H1 (cell line): ENCODE results near the gene KLHL34. TPM values are rescaled to one million over a fixed set of nuclear protein-coding genes. Genes with fewer than 3 reads are reported as not detected.

Source experiments
- CTCF ChIA-PET: fragments of 300-600 bp; sonication (Branson Sonifier 250); formaldehyde crosslinking; loops from one replicate; lab custom pipeline; 2021; ENCODE audit not compliant: partially characterized antibody; lab: Charles Lee
- POLR2A ChIA-PET: fragments of 300-600 bp; sonication (Branson Sonifier 250); formaldehyde crosslinking; loops from one replicate; lab custom pipeline; 2021; ENCODE audit warnings: inconsistent platforms; ENCODE audit not compliant: partially characterized antibody; lab: Charles Lee
- DNase-seq, 2 experiments: peaks; one replicate each; pipeline versions ENCODE4 v3.0.0 to v3.0.0-alpha.2; 2010 to 2022; ENCODE audit warnings: low spot score in 2 of 2, low read depth in 1 of 2, mixed read lengths in 1 of 2
- FAIRE-seq: peaks from 2 replicates; lab custom pipeline; 2011; peaks lifted over from hg19 to GRCh38; lab: Jason Lieb, UNC
- H2AFZ ChIP-seq: 2 replicates; pipeline ENCODE4 v1.8.1; 2012; ENCODE audit warnings: low read length, inconsistent platforms
- H2AK5ac ChIP-seq: 2 replicates; pipeline ENCODE4 v1.6.1; 2013; ENCODE audit warnings: low read depth, low read length
- H2BK120ac ChIP-seq: replicated peaks from 2 replicates; pipeline ENCODE3; 2013; ENCODE audit warnings: low read depth, low read length, inconsistent platforms
- H2BK12ac ChIP-seq: 2 replicates; pipeline ENCODE4 v1.6.1; 2013; ENCODE audit warnings: low read depth, low read length
- H2BK15ac ChIP-seq: 2 replicates; pipeline ENCODE4 v1.6.1; 2013; ENCODE audit warnings: low read length
- H2BK20ac ChIP-seq: 2 replicates; pipeline ENCODE4 v1.6.1; 2013; ENCODE audit warnings: low read length
- H2BK5ac ChIP-seq: 2 replicates; pipeline ENCODE4 v1.6.1; 2013; ENCODE audit warnings: low read depth, low read length
- H3K14ac ChIP-seq: 2 replicates; pipeline ENCODE4 v1.6.1; 2013; ENCODE audit warnings: inconsistent platforms; ENCODE audit not compliant: insufficient read length
- H3K18ac ChIP-seq: 2 replicates; pipeline ENCODE4 v1.6.1; 2013; ENCODE audit warnings: low read length; ENCODE audit errors: extremely low read depth
- H3K23ac ChIP-seq: 2 replicates; pipeline ENCODE4 v1.6.1; 2013; ENCODE audit warnings: inconsistent platforms; ENCODE audit not compliant: insufficient read length
- H3K23me2 ChIP-seq: 2 replicates; pipeline ENCODE4 v1.6.1; 2013; ENCODE audit warnings: low read depth, low read length
- H3K27ac ChIP-seq: 2 replicates; pipeline ENCODE4 v1.6.1; 2011; ENCODE audit warnings: low read depth, low read length, inconsistent platforms
- H3K27me3 ChIP-seq, 4 experiments: replicated peaks in 1 of 4; 1 replicate in 1 of 4; 2 replicates in 3 of 4; pipeline versions ENCODE4 v1.6.1 to v1.8.1; 2011 to 2013; ENCODE audit warnings: low read length in 3 of 4, mild to moderate bottlenecking in 3 of 4, inconsistent platforms in 2 of 4, mixed read lengths in 2 of 4, moderate library complexity in 1 of 4; ENCODE audit not compliant: control insufficient read depth in 3 of 4, insufficient read depth in 3 of 4; ENCODE audit errors: extremely low read depth in 1 of 4
- H3K36me3 ChIP-seq, 4 experiments: 2 replicates each; pipeline versions ENCODE4 v1.6.1 to v1.8.1; 2011 to 2013; ENCODE audit warnings: mild to moderate bottlenecking in 4 of 4, low read length in 3 of 4, moderate library complexity in 2 of 4, control low read depth in 1 of 4, inconsistent platforms in 1 of 4; ENCODE audit not compliant: insufficient read depth in 4 of 4, control insufficient read depth in 2 of 4
- H3K4ac ChIP-seq: replicated peaks from 2 replicates; pipeline ENCODE3; 2013; ENCODE audit warnings: low read length, low read depth, mixed read lengths, inconsistent platforms; ENCODE audit not compliant: insufficient read length
- H3K4me1 ChIP-seq, 4 experiments: replicated peaks in 1 of 4; 1 replicate in 1 of 4; 2 replicates in 3 of 4; pipeline versions ENCODE4 v1.6.1 to v1.8.1; 2011 to 2013; ENCODE audit warnings: low read length in 3 of 4, inconsistent platforms in 2 of 4, mixed read lengths in 1 of 4; ENCODE audit not compliant: insufficient read depth in 4 of 4, control insufficient read depth in 3 of 4
- H3K4me2 ChIP-seq, 2 experiments: 2 replicates each; pipeline versions ENCODE4 v1.6.1 to v1.8.1; 2011 to 2013; ENCODE audit warnings: low read depth in 2 of 2, low read length in 2 of 2, control low read depth in 1 of 2, inconsistent platforms in 1 of 2, mild to moderate bottlenecking in 1 of 2; ENCODE audit not compliant: insufficient read depth in 1 of 2
- H3K4me3 ChIP-seq, 4 experiments: fragments of 200-600, 300-600 bp in 1 of 4; sonication (generic), shearing (Covaris generic), sonication (Bioruptor Twin) in 1 of 4; 2 replicates each; pipeline versions ENCODE4 v1.5.1 to v1.8.1; 2011 to 2016; ENCODE audit warnings: low read length in 4 of 4, low read depth in 3 of 4, control low read depth in 2 of 4, inconsistent platforms in 2 of 4, mild to moderate bottlenecking in 2 of 4, mixed read lengths in 1 of 4, moderate library complexity in 1 of 4; ENCODE audit not compliant: insufficient read depth in 2 of 4; ENCODE audit errors: extremely low read depth in 1 of 4
- H3K56ac ChIP-seq: replicated peaks from 2 replicates; pipeline ENCODE3; 2013; ENCODE audit warnings: low read depth, mild to moderate bottlenecking, mixed read lengths, low read length, inconsistent platforms; ENCODE audit not compliant: insufficient read length
- H3K79me1 ChIP-seq: 2 replicates; pipeline ENCODE4 v1.6.1; 2013; ENCODE audit warnings: low read depth, low read length, control low read depth
- H3K79me2 ChIP-seq, 2 experiments: 2 replicates each; pipeline versions ENCODE4 v1.6.1 to v1.8.1; 2012 to 2013; ENCODE audit warnings: low read length in 2 of 2, mild to moderate bottlenecking in 2 of 2, inconsistent platforms in 1 of 2; ENCODE audit not compliant: insufficient read depth in 2 of 2, control insufficient read depth in 1 of 2
- H3K9ac ChIP-seq, 4 experiments: replicated peaks in 1 of 4; 1 replicate in 1 of 4; 2 replicates in 3 of 4; pipeline versions ENCODE4 v1.6.1 to v1.8.1; 2011 to 2013; ENCODE audit warnings: low read depth in 3 of 4, low read length in 3 of 4, control low read depth in 2 of 4, mild to moderate bottlenecking in 2 of 4, moderate library complexity in 2 of 4, inconsistent platforms in 1 of 4; ENCODE audit errors: extremely low read depth in 1 of 4
- H3K9me3 ChIP-seq, 2 experiments: 2 replicates each; pipeline versions ENCODE4 v1.6.1 to v1.8.1; 2012 to 2013; ENCODE audit warnings: mild to moderate bottlenecking in 2 of 2, moderate library complexity in 2 of 2, control low read depth in 1 of 2, inconsistent platforms in 1 of 2, low read depth in 1 of 2, low read length in 1 of 2, mixed read lengths in 1 of 2; ENCODE audit not compliant: insufficient read depth in 2 of 2
- H4K20me1 ChIP-seq, 2 experiments: replicated peaks in 1 of 2; 2 replicates each; pipeline versions ENCODE3 to v1.8.1; 2011 to 2013; ENCODE audit warnings: inconsistent platforms in 2 of 2, low read length in 2 of 2, mild to moderate bottlenecking in 1 of 2; ENCODE audit not compliant: insufficient read depth in 2 of 2, control insufficient read depth in 1 of 2
- H4K5ac ChIP-seq: 2 replicates; pipeline ENCODE4 v1.6.1; 2013; ENCODE audit warnings: low read length, low read depth, mixed read lengths, inconsistent platforms; ENCODE audit not compliant: insufficient read length
- H4K8ac ChIP-seq: 2 replicates; pipeline ENCODE4 v1.8.0; 2013; ENCODE audit warnings: mild to moderate bottlenecking, moderate library complexity, low read length, inconsistent platforms; ENCODE audit not compliant: insufficient read depth; ENCODE audit errors: extremely low read depth
- H4K91ac ChIP-seq: replicated peaks from 2 replicates; pipeline ENCODE3; 2013; ENCODE audit warnings: low read length, mixed read lengths, inconsistent platforms; ENCODE audit not compliant: insufficient read length
- EZH2 ChIP-seq: fragments of 200-600 bp; sonication (generic); IDR thresholded peaks from 2 replicates; pipeline ENCODE4 v1.7.1; 2012; ENCODE audit warnings: low read depth, mild to moderate bottlenecking, moderate library complexity, low read length, inconsistent platforms; ENCODE audit not compliant: severe bottlenecking
- SIRT6 ChIP-seq: IDR thresholded peaks from one replicate; pipeline ENCODE4 v1.7.1; 2012; ENCODE audit warnings: low read length, inconsistent platforms
- SUZ12 ChIP-seq: fragments of 200-600 bp; sonication (generic); IDR thresholded peaks from 2 replicates; pipeline ENCODE4 v1.6.1; 2012; ENCODE audit warnings: mild to moderate bottlenecking, inconsistent platforms, low read length, moderate library complexity, mixed read lengths
- WGBS, 2 experiments: shearing (Covaris generic) in 1 of 2; methylation state at CpG; one replicate each; pipeline versions ENCODE4 v1.1.6 to v1.1.7; 2013 to 2015; ENCODE audit warnings: low lambda C conversion rate in 2 of 2, mixed read lengths in 2 of 2, inconsistent platforms in 1 of 2, low coverage in 1 of 2, missing lambda C conversion rate in 1 of 2; ENCODE audit not compliant: insufficient replicate concordance in 2 of 2, insufficient coverage in 1 of 2, insufficient read length in 1 of 2; ENCODE audit errors: extremely low coverage in 1 of 2, missing lambda C conversion rate in 1 of 2; 5-methylcytosine and 5-hydroxymethylcytosine counted together
- polyA plus RNA-seq, 7 experiments: library from polyadenylated mRNA; depleted of rRNA in 3 of 7; stranded (reverse) in 5 of 7; unstranded in 2 of 7; fragments of >200 nt in 5 of 7; fragments of 200-250 nt in 2 of 7; gene quantifications; 1 replicate in 5 of 7; 2 replicates in 1 of 7; 4 replicates in 1 of 7; pipeline versions ENCODE4 v1.2.1 to v1.2.3, GENCODE V29; 2011 to 2013; ENCODE audit warnings: missing spikeins in 2 of 7, mixed read lengths in 2 of 7
- total RNA-seq: library from RNA; stranded (reverse); fragmentation: NEBNext Ultra II Directional; extraction: Animal tissue kit (Norgen Biotek cat#: 25700); gene quantifications from 2 replicates; pipeline ENCODE4 v1.2.1, GENCODE V29; 2021

KLHL34 gene
- total and polyA plus RNA-seq, 2 of the 8 experiments (the other 6 are each of a cell fraction or from before 2014, with no cell fraction given), result not detected

GRCh38 chrX:21660156-21660555 is 2.0 kb upstream of the KLHL34 start:
- Histone ChIP-seq H2BK12ac (no peak overlapping the region), H3K14ac (no peak overlapping the region), H3K23me2 (no peaks in the 10 kb centered on the region), H3K4me2 (no peak overlapping the region), H2BK20ac (no peak overlapping the region), H3K4ac (no peak overlapping the region), H2AFZ (no peak overlapping the region), H2BK5ac (no peak overlapping the region), H2AK5ac (no peak overlapping the region), H3K56ac (no peak overlapping the region), H3K27me3 (no peaks in the 10 kb centered on the region), H4K5ac (no peak overlapping the region), H3K23ac (no peak overlapping the region), H4K20me1 (no peaks in the 10 kb centered on the region), H3K36me3 (no peaks in the 10 kb centered on the region), H3K79me2 (no peaks in the 10 kb centered on the region), H2BK15ac (no peak overlapping the region), H2BK120ac (no peak overlapping the region), H3K27ac (no peak overlapping the region)
- POLR2A ChIA-PET, result no interaction called here
- WGBS, 2 experiments, result 95% methylated on average over 2 of the region's 2 CpGs; no CpG with 5 or more reads in 1 of the 2 experiments
- no peak for DNase-seq
- TF ChIP-seq EZH2 (no peak), SUZ12 (no peak), SIRT6 (no peak)
- TF ChIP-seq, all 59 proteins: peak for 0
- CTCF ChIA-PET, result no interaction called here
- Histone ChIP-seq H3K4me3 (no peak overlapping the region), H3K79me1 (no peaks in the 10 kb centered on the region), H3K9ac (no peak overlapping the region), H3K18ac (no peak overlapping the region), H4K91ac (no peak overlapping the region), H3K9me3 (no peaks in the 10 kb centered on the region; a peak in 1 of 4 replicates), H4K8ac (no peak overlapping the region), H3K4me1 (no peaks in the 10 kb centered on the region)
- FAIRE-seq, result no peak
